ENCODE data around the gene OSR1.

OSR1 gene

DNA sequence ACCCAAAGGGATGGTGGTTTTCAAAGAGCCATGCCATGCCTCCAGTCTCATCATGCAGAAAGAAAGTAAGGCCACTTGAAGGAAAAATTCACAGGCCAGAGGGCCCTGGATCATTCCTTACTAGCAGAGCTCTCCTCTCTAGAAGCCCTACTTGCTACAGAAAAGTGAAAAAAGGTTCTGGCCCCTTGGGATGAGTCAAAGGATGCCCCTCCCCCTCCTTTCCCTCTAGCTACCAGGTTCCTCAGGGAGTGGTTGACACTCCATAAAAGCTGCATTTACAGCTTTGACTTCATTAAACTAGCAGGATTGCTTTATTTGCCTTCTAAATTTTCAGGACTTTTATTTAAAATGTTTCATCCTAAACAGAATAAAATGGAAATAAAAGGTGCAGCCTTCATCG is 21.2 kb downstream of the OSR1 start:
- TF ChIP-seq, protein P1, sequence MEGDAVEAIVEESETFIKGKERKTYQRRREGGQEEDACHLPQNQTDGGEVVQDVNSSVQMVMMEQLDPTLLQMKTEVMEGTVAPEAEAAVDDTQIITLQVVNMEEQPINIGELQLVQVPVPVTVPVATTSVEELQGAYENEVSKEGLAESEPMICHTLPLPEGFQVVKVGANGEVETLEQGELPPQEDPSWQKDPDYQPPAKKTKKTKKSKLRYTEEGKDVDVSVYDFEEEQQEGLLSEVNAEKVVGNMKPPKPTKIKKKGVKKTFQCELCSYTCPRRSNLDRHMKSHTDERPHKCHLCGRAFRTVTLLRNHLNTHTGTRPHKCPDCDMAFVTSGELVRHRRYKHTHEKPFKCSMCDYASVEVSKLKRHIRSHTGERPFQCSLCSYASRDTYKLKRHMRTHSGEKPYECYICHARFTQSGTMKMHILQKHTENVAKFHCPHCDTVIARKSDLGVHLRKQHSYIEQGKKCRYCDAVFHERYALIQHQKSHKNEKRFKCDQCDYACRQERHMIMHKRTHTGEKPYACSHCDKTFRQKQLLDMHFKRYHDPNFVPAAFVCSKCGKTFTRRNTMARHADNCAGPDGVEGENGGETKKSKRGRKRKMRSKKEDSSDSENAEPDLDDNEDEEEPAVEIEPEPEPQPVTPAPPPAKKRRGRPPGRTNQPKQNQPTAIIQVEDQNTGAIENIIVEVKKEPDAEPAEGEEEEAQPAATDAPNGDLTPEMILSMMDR (IDR thresholded peaks at IDR 0.05; ENCODE audit: unreplicated experiment in 3 of 3) = no peak
- Mint-ChIP-seq H3K27me3 (ENCODE audit: low read depth) (peaks cover 3% of the 10 kb centered on the region), H3K27ac (no peak overlapping the region), H3K36me3 (ENCODE audit: low read depth) (peaks cover 3% of the 10 kb centered on the region), H3K4me1 (peaks cover 5% of the 10 kb centered on the region), H3K9me3 (no peaks in the 10 kb centered on the region), H3K4me3 (no peak overlapping the region)

- Mint-ChIP-seq H3K4me1 (peaks cover 5% of the 10 kb centered on the region), H3K36me3 (ENCODE audit: low read depth) (peaks cover 3% of the 10 kb centered on the region), H3K9me3 (no peaks in the 10 kb centered on the region), H3K27ac (no peak overlapping the region), H3K27me3 (ENCODE audit: low read depth) (peaks cover 3% of the 10 kb centered on the region), H3K4me3 (no peak overlapping the region)
- TF ChIP-seq, protein P1 (IDR thresholded peaks at IDR 0.05; ENCODE audit: unreplicated experiment in 3 of 3) = no peak
Observed at GRCh38 chr2:19336781-19337180, 21.6 kb downstream of the OSR1 start.

DNA sequence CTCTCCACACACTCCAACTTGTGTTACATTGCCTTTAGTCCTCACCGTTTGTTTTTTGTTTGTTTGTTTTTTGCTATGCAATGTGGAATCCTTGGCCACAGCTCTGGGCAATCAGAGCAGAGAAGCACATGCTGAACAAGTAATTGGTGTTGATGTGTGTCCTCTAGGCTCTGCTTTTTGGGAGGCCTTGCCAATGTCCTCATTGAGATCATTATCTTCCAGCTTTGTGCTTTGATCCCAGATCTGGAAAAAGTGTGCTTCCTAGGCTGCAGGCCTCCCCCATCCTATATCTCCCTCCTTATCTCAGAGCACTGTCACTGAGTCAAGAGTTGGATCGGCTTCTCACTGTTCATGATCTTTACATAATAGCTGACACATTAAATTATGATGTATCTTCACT is 25.9 kb downstream of the OSR1 start:
- TF ChIP-seq, protein P1 (IDR thresholded peaks at IDR 0.05; ENCODE audit: unreplicated experiment in 3 of 3) = no peak
- Mint-ChIP-seq H3K36me3 (ENCODE audit: low read depth) (no peaks in the 10 kb centered on the region), H3K27ac (no peak overlapping the region), H3K4me1 (peaks cover 5% of the 10 kb centered on the region), H3K9me3 (no peaks in the 10 kb centered on the region), H3K4me3 (no peak overlapping the region), H3K27me3 (ENCODE audit: low read depth) (peaks cover 3% of the 10 kb centered on the region)

DNA sequence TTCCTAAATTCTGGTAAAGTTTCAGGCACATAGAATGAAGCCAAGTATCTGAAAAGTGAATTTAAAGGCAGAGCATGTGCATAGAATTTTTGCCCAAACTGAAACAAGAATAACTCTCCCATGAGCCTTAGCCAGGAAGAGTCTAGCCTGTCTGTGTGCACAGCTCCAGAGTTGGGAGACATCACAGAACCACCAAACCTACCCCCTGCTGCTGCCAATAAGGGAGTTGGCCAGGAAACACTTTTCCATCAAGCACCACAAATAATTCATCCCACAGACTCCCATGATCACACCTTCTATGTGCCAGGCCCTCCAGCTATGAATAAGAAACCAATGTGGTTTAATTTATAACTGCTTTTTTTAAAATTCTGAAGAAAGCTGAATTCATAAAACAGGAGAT is 27.0 kb downstream of the OSR1 start:
- H3K36me3 Mint-ChIP-seq (ENCODE audit: low read depth) = no peaks in the 10 kb centered on the region
- H3K27ac Mint-ChIP-seq = no peak overlapping the region
- peaks cover 5% of the 10 kb centered on the region for H3K4me1 Mint-ChIP-seq
- H3K27me3 Mint-ChIP-seq (ENCODE audit: low read depth) = peaks cover 3% of the 10 kb centered on the region
- no peak overlapping the region for H3K4me3 Mint-ChIP-seq
- H3K9me3 Mint-ChIP-seq = no peaks in the 10 kb centered on the region
- TF ChIP-seq, protein P1 (IDR thresholded peaks at IDR 0.05; ENCODE audit: unreplicated experiment in 3 of 3) = no peak

- Mint-ChIP-seq H3K9me3 (no peaks in the 10 kb centered on the region), H3K4me3 (no peak overlapping the region), H3K36me3 (ENCODE audit: low read depth) (no peaks in the 10 kb centered on the region), H3K4me1 (peaks cover 3% of the 10 kb centered on the region), H3K27me3 (ENCODE audit: low read depth) (peaks cover 3% of the 10 kb centered on the region), H3K27ac (no peak overlapping the region)
- TF ChIP-seq, protein P1 (IDR thresholded peaks at IDR 0.05; ENCODE audit: unreplicated experiment in 3 of 3) = no peak
Observed at GRCh38 chr2:19330436-19330835, 28.0 kb downstream of the OSR1 start.

DNA sequence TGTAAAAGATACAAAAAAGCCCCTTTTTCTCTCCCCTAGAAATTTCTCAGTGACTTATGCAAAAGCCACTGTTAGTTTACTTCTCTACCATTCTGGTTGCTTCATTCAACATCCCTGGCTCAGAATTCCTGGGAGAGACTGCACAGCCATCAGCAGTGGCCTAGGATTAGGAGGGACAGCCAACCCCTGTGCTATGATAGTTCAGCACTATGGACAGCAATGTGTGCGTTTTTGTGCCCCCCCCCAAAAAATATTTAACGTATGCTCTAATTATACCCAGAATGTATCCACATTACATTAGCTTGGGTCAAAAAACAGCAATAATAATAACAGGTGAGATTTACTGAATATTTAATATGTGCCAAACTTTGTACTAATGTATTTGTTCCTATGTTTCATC is 29.0 kb downstream of the OSR1 start:
- H3K36me3 Mint-ChIP-seq (ENCODE audit: low read depth) = no peaks in the 10 kb centered on the region
- no peaks in the 10 kb centered on the region for H3K4me1 Mint-ChIP-seq
- H3K27me3 Mint-ChIP-seq (ENCODE audit: low read depth) = peaks cover 3% of the 10 kb centered on the region
- TF ChIP-seq, protein P1 (IDR thresholded peaks at IDR 0.05; ENCODE audit: unreplicated experiment in 3 of 3) = no peak
- H3K27ac Mint-ChIP-seq = no peak overlapping the region
- no peak overlapping the region for H3K4me3 Mint-ChIP-seq
- no peaks in the 10 kb centered on the region for H3K9me3 Mint-ChIP-seq

All from nephron (organoid).